HepG2 (cell line): Measurements from ENCODE around the gene ICE2. TPM values are rescaled to one million over a fixed set of nuclear protein-coding genes. Genes with fewer than 3 reads are reported as not detected.

Experiments used
- ADNP ChIP-seq: sonication (generic); formaldehyde crosslinking; IDR thresholded peaks from 2 replicates; pipeline ENCODE4 v1.4.0; 2020; ENCODE audit warnings: missing genetic modification reagents
- ATF6 ChIP-seq: sonication (generic); formaldehyde crosslinking; conservative IDR thresholded peaks from 2 replicates; pipeline ENCODE4 v1.4.0; 2020; ENCODE audit warnings: missing genetic modification reagents
- HMG20B ChIP-seq: conservative IDR thresholded peaks from 2 replicates; pipeline ENCODE4 v1.6.1; 2016; ENCODE audit warnings: missing genetic modification reagents, missing compliant biosample characterization
- PCBP1 ChIP-seq: fragments of 200-400 bp; formaldehyde crosslinking; IDR thresholded peaks from 2 replicates; pipeline ENCODE4 v1.6.1; 2017; ENCODE audit warnings: mild to moderate bottlenecking, low read depth, low read length, borderline replicate concordance
- PITX1 ChIP-seq: sonication (generic); formaldehyde crosslinking; IDR thresholded peaks from 2 replicates; pipeline ENCODE4 v1.5.1; 2020; ENCODE audit warnings: mild to moderate bottlenecking, missing genetic modification reagents
- REXO4 ChIP-seq: sonication (generic); formaldehyde crosslinking; IDR thresholded peaks from 2 replicates; pipeline ENCODE4 v1.8.0; 2022; ENCODE audit warnings: missing genetic modification reagents, mild to moderate bottlenecking, borderline replicate concordance
- TCF7L2 ChIP-seq: IDR thresholded peaks from 2 replicates; pipeline ENCODE4 v1.6.1; 2011; ENCODE audit warnings: mild to moderate bottlenecking, low read depth, low read length, moderate library complexity
- ZFAT ChIP-seq: sonication (generic); formaldehyde crosslinking; conservative IDR thresholded peaks from 2 replicates; pipeline ENCODE4 v1.8.1; 2023; ENCODE audit warnings: missing genetic modification reagents, inconsistent platforms
- ZFP41 ChIP-seq: sonication (generic); formaldehyde crosslinking; IDR thresholded peaks from 2 replicates; pipeline ENCODE4 v1.4.0; 2020; ENCODE audit warnings: mild to moderate bottlenecking, missing genetic modification reagents, borderline replicate concordance
- ZFP82 ChIP-seq: sonication (generic); formaldehyde crosslinking; IDR thresholded peaks from 2 replicates; pipeline ENCODE4 v1.5.1; 2020; ENCODE audit warnings: mild to moderate bottlenecking, missing genetic modification reagents, borderline replicate concordance
- ZNF543 ChIP-seq: sonication (generic); formaldehyde crosslinking; IDR thresholded peaks from 2 replicates; pipeline ENCODE4 v1.4.0; 2020; ENCODE audit warnings: mild to moderate bottlenecking, missing genetic modification reagents
- ZNF879 ChIP-seq: sonication (generic); formaldehyde crosslinking; IDR thresholded peaks from 2 replicates; pipeline ENCODE4 v1.8.1; 2023; ENCODE audit warnings: missing genetic modification reagents
- ZSCAN21 ChIP-seq: sonication (generic); formaldehyde crosslinking; IDR thresholded peaks from 2 replicates; pipeline ENCODE4 v1.8.0; 2022; ENCODE audit warnings: mild to moderate bottlenecking, missing genetic modification reagents, moderate library complexity, borderline replicate concordance
- ZSCAN29 ChIP-seq: sonication (generic); formaldehyde crosslinking; conservative IDR thresholded peaks from 2 replicates; pipeline ENCODE4 v1.4.0; 2020; ENCODE audit warnings: mild to moderate bottlenecking, missing genetic modification reagents
- polyA plus RNA-seq, 8 experiments: library from polyadenylated mRNA; depleted of rRNA in 3 of 8; stranded (reverse) in 7 of 8; unstranded in 1 of 8; fragments of >200 nt; fragmentation: Illumina TruSeq in 4 of 8; extraction: Trizol in 4 of 8; gene quantifications; 2 replicates each; pipeline versions ENCODE4 v1.2.1 to v1.2.3, GENCODE V29; 2011 to 2016; ENCODE audit warnings: low read depth in 4 of 8, missing spikeins in 1 of 8, mixed read lengths in 1 of 8; ENCODE audit not compliant: insufficient read depth in 1 of 8
- total RNA-seq, 5 experiments: library from RNA; depleted of rRNA; stranded (reverse); fragments of >200 nt; fragmentation: Illumina TruSeq; extraction: Trizol; gene quantifications; 2 replicates each; pipeline ENCODE4 v1.2.3, GENCODE V29; 2016; ENCODE audit warnings: low read depth in 1 of 5
- TF ChIP-seq, protein P1 (sequence below): sonication (generic); formaldehyde crosslinking; IDR thresholded peaks from 2 replicates; pipeline ENCODE4 v1.5.0; 2020; ENCODE audit warnings: mild to moderate bottlenecking, missing genetic modification reagents
- TF ChIP-seq, protein P2 (sequence below): sonication (generic); formaldehyde crosslinking; IDR thresholded peaks from 2 replicates; pipeline ENCODE4 v1.8.1; 2023; ENCODE audit warnings: mild to moderate bottlenecking, missing genetic modification reagents
- TF ChIP-seq, protein P3 (sequence below): sonication (generic); formaldehyde crosslinking; IDR thresholded peaks from 2 replicates; pipeline ENCODE4 v1.4.0; 2020; ENCODE audit warnings: low read depth, mild to moderate bottlenecking, missing genetic modification reagents
- TF ChIP-seq, protein P4 (sequence below): sonication (generic); formaldehyde crosslinking; IDR thresholded peaks from 2 replicates; pipeline ENCODE4 v1.9.0; 2022; ENCODE audit warnings: missing genetic modification reagents, mild to moderate bottlenecking, borderline replicate concordance

Gene ICE2
- total and polyA plus RNA-seq, 2 of the 13 experiments (the other 11 are each of a cell fraction or from before 2014, with no cell fraction given): 24.8 to 26.4 TPM

GRCh38 chr15:60392986-60393790 is 85.8 kb downstream of the ICE2 start (continued):
- peak; percentile 77; the same call in 1 of the 2 replicates for TF ChIP-seq ZSCAN29 (CRISPR knock-in tag)
- no peak for TF ChIP-seq ZNF879 (CRISPR knock-in tag)
- TF ChIP-seq PCBP1: no peak
- peak; percentile 80 for TF ChIP-seq ZSCAN21
- no peak for TF ChIP-seq ZFAT
- TF ChIP-seq ZFP41 (CRISPR knock-in tag): no peak
- peak; percentile 71 for TF ChIP-seq PITX1
- TF ChIP-seq TCF7L2: no peak
- TF ChIP-seq, protein P1, sequence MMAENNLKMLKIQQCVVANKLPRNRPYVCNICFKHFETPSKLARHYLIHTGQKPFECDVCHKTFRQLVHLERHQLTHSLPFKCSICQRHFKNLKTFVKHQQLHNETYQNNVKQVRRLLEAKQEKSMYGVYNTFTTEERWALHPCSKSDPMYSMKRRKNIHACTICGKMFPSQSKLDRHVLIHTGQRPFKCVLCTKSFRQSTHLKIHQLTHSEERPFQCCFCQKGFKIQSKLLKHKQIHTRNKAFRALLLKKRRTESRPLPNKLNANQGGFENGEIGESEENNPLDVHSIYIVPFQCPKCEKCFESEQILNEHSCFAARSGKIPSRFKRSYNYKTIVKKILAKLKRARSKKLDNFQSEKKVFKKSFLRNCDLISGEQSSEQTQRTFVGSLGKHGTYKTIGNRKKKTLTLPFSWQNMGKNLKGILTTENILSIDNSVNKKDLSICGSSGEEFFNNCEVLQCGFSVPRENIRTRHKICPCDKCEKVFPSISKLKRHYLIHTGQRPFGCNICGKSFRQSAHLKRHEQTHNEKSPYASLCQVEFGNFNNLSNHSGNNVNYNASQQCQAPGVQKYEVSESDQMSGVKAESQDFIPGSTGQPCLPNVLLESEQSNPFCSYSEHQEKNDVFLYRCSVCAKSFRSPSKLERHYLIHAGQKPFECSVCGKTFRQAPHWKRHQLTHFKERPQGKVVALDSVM: no peak
- 0 out of 2 replicates have a peak, but pooled peaks have one; percentile 29 for TF ChIP-seq HMG20B (CRISPR knock-in tag)
- no peak for TF ChIP-seq ATF6
- TF ChIP-seq ZNF543 (CRISPR knock-in tag): no peak
- TF ChIP-seq, protein P2, sequence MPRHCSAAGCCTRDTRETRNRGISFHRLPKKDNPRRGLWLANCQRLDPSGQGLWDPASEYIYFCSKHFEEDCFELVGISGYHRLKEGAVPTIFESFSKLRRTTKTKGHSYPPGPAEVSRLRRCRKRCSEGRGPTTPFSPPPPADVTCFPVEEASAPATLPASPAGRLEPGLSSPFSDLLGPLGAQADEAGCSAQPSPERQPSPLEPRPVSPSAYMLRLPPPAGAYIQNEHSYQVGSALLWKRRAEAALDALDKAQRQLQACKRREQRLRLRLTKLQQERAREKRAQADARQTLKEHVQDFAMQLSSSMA (CRISPR knock-in tag): no peak
- TF ChIP-seq REXO4: no peak
- no peak for TF ChIP-seq ADNP (CRISPR knock-in tag)
- TF ChIP-seq, protein P3, sequence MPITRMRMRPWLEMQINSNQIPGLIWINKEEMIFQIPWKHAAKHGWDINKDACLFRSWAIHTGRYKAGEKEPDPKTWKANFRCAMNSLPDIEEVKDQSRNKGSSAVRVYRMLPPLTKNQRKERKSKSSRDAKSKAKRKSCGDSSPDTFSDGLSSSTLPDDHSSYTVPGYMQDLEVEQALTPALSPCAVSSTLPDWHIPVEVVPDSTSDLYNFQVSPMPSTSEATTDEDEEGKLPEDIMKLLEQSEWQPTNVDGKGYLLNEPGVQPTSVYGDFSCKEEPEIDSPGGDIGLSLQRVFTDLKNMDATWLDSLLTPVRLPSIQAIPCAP (CRISPR knock-in tag): no peak
- TF ChIP-seq, protein P4, sequence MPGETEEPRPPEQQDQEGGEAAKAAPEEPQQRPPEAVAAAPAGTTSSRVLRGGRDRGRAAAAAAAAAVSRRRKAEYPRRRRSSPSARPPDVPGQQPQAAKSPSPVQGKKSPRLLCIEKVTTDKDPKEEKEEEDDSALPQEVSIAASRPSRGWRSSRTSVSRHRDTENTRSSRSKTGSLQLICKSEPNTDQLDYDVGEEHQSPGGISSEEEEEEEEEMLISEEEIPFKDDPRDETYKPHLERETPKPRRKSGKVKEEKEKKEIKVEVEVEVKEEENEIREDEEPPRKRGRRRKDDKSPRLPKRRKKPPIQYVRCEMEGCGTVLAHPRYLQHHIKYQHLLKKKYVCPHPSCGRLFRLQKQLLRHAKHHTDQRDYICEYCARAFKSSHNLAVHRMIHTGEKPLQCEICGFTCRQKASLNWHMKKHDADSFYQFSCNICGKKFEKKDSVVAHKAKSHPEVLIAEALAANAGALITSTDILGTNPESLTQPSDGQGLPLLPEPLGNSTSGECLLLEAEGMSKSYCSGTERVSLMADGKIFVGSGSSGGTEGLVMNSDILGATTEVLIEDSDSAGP (CRISPR knock-in tag): no peak
- no peak for TF ChIP-seq ZFP82 (CRISPR knock-in tag)
